ENCODE results near the gene STAT3. TPM values are rescaled to one million over a fixed set of nuclear protein-coding genes. Genes with fewer than 3 reads are reported as not detected.

The STAT3 gene
- polyA plus RNA-seq, 1 experiment, result 74.4 TPM

GRCh38 chr17:42287305-42287976 is 100.8 kb downstream of the STAT3 start:
- TF ChIP-seq CTCF (IDR thresholded peaks at IDR 0.05; ENCODE audit: insufficient read depth, low read depth, low read length), result no peak
- Histone ChIP-seq H3K27me3 (ENCODE audit: control insufficient read depth, insufficient read depth, low read length) (no peaks in the 10 kb centered on the region), H3K4me3 (ENCODE audit: low read depth, low read length) (peak overlapping the region; percentile 57), H3K36me3 (ENCODE audit: control insufficient read depth, insufficient read depth, low read length) (no peaks in the 10 kb centered on the region)
- POLR2A ChIA-PET, result no interaction called here
- DNase-seq (ENCODE audit: low read depth), result no peak
- CTCF ChIA-PET, result interaction anchor here (0.6 to 1.3 kb wide), 5 partner anchors 9 to 184 kb away, joined by 3 to 5 read pairs (median 3); partner anchors contain the start of gene STAT3

GRCh38 chr17:42286411-42287221 is 101.6 kb downstream of the STAT3 start:
- TF ChIP-seq CTCF (IDR thresholded peaks at IDR 0.05; ENCODE audit: insufficient read depth, low read depth, low read length), result no peak
- no peaks in the 10 kb centered on the region for H3K36me3 ChIP-seq (ENCODE audit: control insufficient read depth, insufficient read depth, low read length)
- no peaks in the 10 kb centered on the region for H3K27me3 ChIP-seq (ENCODE audit: control insufficient read depth, insufficient read depth, low read length)
- ChIA-PET POLR2A (interaction anchor here (0.6 kb wide), 2 partner anchors 11 to 123 kb away, joined by 4 read pairs; no protein-coding TSS in a partner anchor), CTCF (interaction anchor here (0.6 to 1.3 kb wide), 6 partner anchors 9 to 102 kb away, joined by 3 to 5 read pairs (median 3); partner anchors contain the start of gene STAT3)
- H3K4me3 ChIP-seq (ENCODE audit: low read depth, low read length), result no peak overlapping the region
- no peak for DNase-seq (ENCODE audit: low read depth)

DNA sequence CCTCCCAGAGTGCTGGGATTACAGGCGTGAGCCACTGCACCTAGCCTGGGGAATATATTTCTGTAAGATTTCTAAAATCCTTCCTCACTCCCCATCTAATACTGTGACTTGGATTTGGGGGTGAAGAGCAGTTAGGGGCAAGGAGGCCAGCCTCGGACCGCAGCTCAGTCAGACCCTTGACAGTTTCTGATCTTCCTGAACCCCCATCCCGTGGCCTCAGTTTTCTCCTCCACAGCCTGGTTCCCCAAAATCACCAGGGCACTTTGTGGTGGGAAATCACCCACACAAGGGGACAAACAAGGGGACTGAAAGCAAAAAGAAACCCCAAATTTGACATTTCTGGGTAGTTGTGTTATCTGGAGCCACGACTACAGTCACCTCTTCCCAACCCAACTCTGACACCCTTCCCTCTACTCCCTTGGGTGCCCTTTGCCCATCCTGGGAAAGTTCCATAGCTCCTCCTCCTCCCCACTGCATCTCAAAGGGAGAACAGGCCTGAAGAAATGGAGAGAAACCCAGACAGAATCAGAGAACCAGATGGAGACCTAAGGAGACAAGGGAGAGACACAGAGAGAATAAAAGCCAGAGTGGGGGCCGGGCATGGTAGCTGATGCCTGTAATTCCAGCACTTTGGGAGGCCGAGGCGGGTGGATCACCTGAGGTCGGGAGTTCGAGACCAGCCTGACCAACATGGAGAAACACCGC is 102.7 kb downstream of the STAT3 start:
- Histone ChIP-seq H3K4me3 (ENCODE audit: low read depth, low read length) (no peak overlapping the region), H3K36me3 (ENCODE audit: control insufficient read depth, insufficient read depth, low read length) (no peaks in the 10 kb centered on the region), H3K27me3 (ENCODE audit: control insufficient read depth, insufficient read depth, low read length) (no peaks in the 10 kb centered on the region)
- ChIA-PET POLR2A (no interaction called here), CTCF (interaction anchor here (0.6 kb wide), 2 partner anchors 17 to 63 kb away, joined by 3 read pairs; no protein-coding TSS in a partner anchor)
- no peak for TF ChIP-seq CTCF (IDR thresholded peaks at IDR 0.05; ENCODE audit: insufficient read depth, low read depth, low read length)
- no peak for DNase-seq (ENCODE audit: low read depth)

DNA sequence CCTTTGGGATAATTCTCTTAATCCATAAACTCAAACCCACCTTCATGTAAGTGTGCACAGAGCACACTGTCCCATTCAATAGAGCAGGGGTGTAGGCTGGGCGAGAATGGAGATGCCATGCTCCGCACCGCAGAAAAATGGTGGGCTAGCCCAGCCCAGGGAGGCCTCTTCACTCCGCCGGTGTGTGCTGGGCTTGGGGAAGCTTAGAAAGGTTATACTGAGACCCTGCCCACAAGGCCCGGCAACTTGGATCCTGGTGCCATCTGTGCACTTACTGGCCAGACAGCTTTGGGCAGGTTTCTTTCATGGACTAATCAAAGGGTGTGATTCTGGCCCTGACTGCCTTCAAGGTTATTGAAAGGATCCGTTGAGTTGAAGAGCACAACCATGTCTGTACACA is 103.7 kb downstream of the STAT3 start:
- Histone ChIP-seq H3K27me3 (ENCODE audit: control insufficient read depth, insufficient read depth, low read length) (no peaks in the 10 kb centered on the region), H3K4me3 (ENCODE audit: low read depth, low read length) (no peak overlapping the region), H3K36me3 (ENCODE audit: control insufficient read depth, insufficient read depth, low read length) (no peaks in the 10 kb centered on the region)
- TF ChIP-seq CTCF (IDR thresholded peaks at IDR 0.05; ENCODE audit: insufficient read depth, low read depth, low read length), result no peak
- DNase-seq (ENCODE audit: low read depth), result no peak
- POLR2A ChIA-PET, result no interaction called here
- CTCF ChIA-PET, result interaction anchor here (1.8 kb wide), 1 partner anchor 9 kb away, joined by 4 read pairs; no protein-coding TSS in a partner anchor

DNA sequence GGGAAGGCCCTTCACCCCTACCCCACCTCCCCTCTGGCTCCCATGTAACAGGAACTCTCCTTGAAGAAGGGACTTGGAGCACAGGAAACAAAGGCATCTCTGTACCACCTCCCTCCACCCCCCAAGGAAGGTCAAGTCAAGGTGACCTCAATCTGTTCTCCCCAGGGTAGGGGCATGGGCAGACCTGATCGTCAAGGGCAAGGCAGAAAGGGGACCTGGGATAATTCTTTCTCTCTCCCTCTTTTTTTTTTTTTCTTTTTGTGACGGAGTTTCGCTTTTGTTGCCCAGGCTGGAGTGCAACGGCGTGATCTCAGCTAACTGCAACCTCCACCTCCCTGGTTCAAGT is 104.2 kb downstream of the STAT3 start:
- H3K36me3 ChIP-seq (ENCODE audit: control insufficient read depth, insufficient read depth, low read length), result no peaks in the 10 kb centered on the region
- no peaks in the 10 kb centered on the region for H3K27me3 ChIP-seq (ENCODE audit: control insufficient read depth, insufficient read depth, low read length)
- DNase-seq (ENCODE audit: low read depth), result no peak
- ChIA-PET CTCF (interaction anchor here (1.8 kb wide), 1 partner anchor 10 kb away, joined by 4 read pairs; no protein-coding TSS in a partner anchor), POLR2A (no interaction called here)
- TF ChIP-seq CTCF (IDR thresholded peaks at IDR 0.05; ENCODE audit: insufficient read depth, low read depth, low read length), result no peak
- no peak overlapping the region for H3K4me3 ChIP-seq (ENCODE audit: low read depth, low read length)

All from BJ (cell line).